ENCODE data around the gene CPNE5.

- TF ChIP-seq POLR2A (IDR thresholded peaks at IDR 0.05) = no peak
- TF ChIP-seq CTCF (IDR thresholded peaks at IDR 0.05) = no peak
These were observed 20.5 kb downstream of the CPNE5 start for GRCh38 chr6:36818756-36819155.

Measured in uterus (tissue), 2 donors.